Psoas muscle (tissue), 8 donors: ENCODE measurements around the gene HPSE2. TPM values are rescaled to one million over a fixed set of nuclear protein-coding genes. Genes with fewer than 3 reads are reported as not detected.

Source experiments
- ATAC-seq, 4 donors: fragments of 200-7000 bp; cut with Tn5 transposase; one replicate each; pipeline ENCODE4 v1.9.1; 2020; ENCODE audit warnings: moderate library complexity in 3 of 4, mild to moderate bottlenecking in 2 of 4
- DNase-seq, 2 donors: peaks; one replicate each; pipeline ENCODE4 v3.0.0-alpha.2; 2020
- H3K27ac ChIP-seq: fragments of 200-600 bp; one replicate; pipeline ENCODE4 v1.8.0; 2022
- H3K27me3 ChIP-seq, 3 donors: fragments of 200-600 bp in 1 of 3; one replicate each; pipeline versions ENCODE4 v1.6.1 to v1.8.0; 2013 to 2022; ENCODE audit warnings: low read length in 2 of 3, mild to moderate bottlenecking in 2 of 3, moderate library complexity in 1 of 3; ENCODE audit not compliant: insufficient read depth in 3 of 3
- H3K36me3 ChIP-seq, 2 donors: fragments of 200-600 bp in 1 of 2; one replicate each; pipeline versions ENCODE4 v1.6.1 to v1.8.0; 2013 to 2022; ENCODE audit warnings: low read depth in 1 of 2, mild to moderate bottlenecking in 1 of 2, moderate library complexity in 1 of 2; ENCODE audit not compliant: insufficient read depth in 1 of 2
- H3K4me1 ChIP-seq: fragments of 200-600 bp; one replicate; pipeline ENCODE4 v1.8.0; 2022
- H3K4me3 ChIP-seq: fragments of 200-600 bp; one replicate; pipeline ENCODE4 v1.8.0; 2022; ENCODE audit warnings: mild to moderate bottlenecking
- H3K9me3 ChIP-seq: fragments of 200-600 bp; one replicate; pipeline ENCODE4 v1.8.0; 2022
- CTCF ChIP-seq: fragments of 200-600 bp; IDR thresholded peaks from one replicate; pipeline ENCODE4 v1.8.0; 2022; ENCODE audit warnings: antibody characterized with exemption
- WGBS, 3 donors: extraction: QIAGEN DNeasy Blood & Tissue Kit; methylation state at CpG; one replicate each; pipeline versions ENCODE4 v1.1.6 to v1.1.7; 2013; 5-methylcytosine and 5-hydroxymethylcytosine counted together
- intact Hi-C, 2 donors: fragments of 100-400 bp; cut with DNase I; formaldehyde crosslinking; loops; one replicate each; pipeline versions ENCODE4 v1.11.0 to v1.14.2; 2022
- polyA plus RNA-seq, 3 donors: library from polyadenylated mRNA; stranded (reverse); fragments of 200-250 nt; gene quantifications; one replicate each; pipeline ENCODE4 v1.2.3, GENCODE V29; 2013
- total RNA-seq, 4 donors: library from RNA; stranded (reverse); fragmentation: NEBNext Ultra II Directional in 2 of 4; extraction: Animal tissue kit (Norgen Biotek cat#: 25700) in 2 of 4; gene quantifications; one replicate each; pipeline versions ENCODE4 v1.2.1 to v1.2.4, GENCODE V29; 2021 to 2023
- donor health status: healthy with polysubstance abuse.
- donor health status: DM: no; HTN: no; CAD: no; lungs with moderate emphysema.
- donor health status: Bipolar disorder and iron deficiency.
- donor health status: healthy.
- donor health status: DM: yes; HTN: yes; CAD: no.
- donor health status: DM: no; HTN: no; CAD: no.
- donor health status: DM: no; HTN: no; CAD: no.
- donor health status: DM: yes; HTN: yes; CAD: no.

Gene HPSE2
- total and polyA plus RNA-seq, 7 donors = 0.01 to 0.17 (median 0.03) TPM; not detected in 4

GRCh38 chr10:98667081-98667480 is 568.6 kb downstream of the HPSE2 start:
- DNase-seq (no peak), ATAC-seq (no peak)
- TF ChIP-seq CTCF = no peak
- Histone ChIP-seq H3K4me1 (no peaks in the 10 kb centered on the region), H3K4me3 (no peak overlapping the region), H3K9me3 (peaks cover 6% of the 10 kb centered on the region), H3K36me3 (no peaks in the 10 kb centered on the region), H3K27ac (no peak overlapping the region), H3K27me3 (peaks cover 0 to 6% (median 0%) of the 10 kb centered on the region in 3 donors)
- intact Hi-C loops = loop anchor here in 1 of 2 donors (10.0 kb wide), 1 partner anchor 412 kb away; no protein-coding TSS in a partner anchor
- 59 to 75% (median 73%) methylated on average over 1 of the region's 1 CpG for WGBS, 3 donors

- Histone ChIP-seq H3K36me3 (no peaks in the 10 kb centered on the region), H3K27ac (no peak overlapping the region), H3K4me3 (no peak overlapping the region), H3K9me3 (peaks cover 6% of the 10 kb centered on the region), H3K4me1 (no peaks in the 10 kb centered on the region), H3K27me3 (peaks cover 0 to 6% (median 0%) of the 10 kb centered on the region in 3 donors)
- no peak for TF ChIP-seq CTCF
- intact Hi-C loops = loop anchor here in 1 of 2 donors (10.0 kb wide), 1 partner anchor 411 kb away; no protein-coding TSS in a partner anchor
- DNase-seq (no peak), ATAC-seq (no peak)
Observed at GRCh38 chr10:98666276-98666675, 569.4 kb downstream of the HPSE2 start.

GRCh38 chr10:98664329-98665042 is 571.2 kb downstream of the HPSE2 start:
- Histone ChIP-seq H3K4me3 (no peak overlapping the region), H3K27ac (no peak overlapping the region), H3K4me1 (no peaks in the 10 kb centered on the region), H3K27me3 (peaks cover 0 to 6% (median 0%) of the 10 kb centered on the region in 3 donors), H3K36me3 (no peaks in the 10 kb centered on the region), H3K9me3 (peaks cover 6% of the 10 kb centered on the region)
- ATAC-seq (peak in 3 of 4 donors; percentile 59 to 81 (median 70)), DNase-seq (no peak)
- TF ChIP-seq CTCF = peak; percentile 66
- WGBS, 3 donors = 40 to 56% (median 48%) methylated on average over 13 of the region's 13 CpGs
- intact Hi-C loops = loop anchor here (1.0 to 10.0 kb wide), 3 partner anchors 197 to 410 kb away; no protein-coding TSS in a partner anchor

- Histone ChIP-seq H3K36me3 (no peaks in the 10 kb centered on the region), H3K4me1 (no peaks in the 10 kb centered on the region), H3K4me3 (no peak overlapping the region), H3K9me3 (peaks cover 1% of the 10 kb centered on the region), H3K27me3 (peaks cover 0 to 3% (median 0%) of the 10 kb centered on the region in 3 donors), H3K27ac (no peak overlapping the region)
- no peak for TF ChIP-seq CTCF
- intact Hi-C loops = loop anchor here in 1 of 2 donors (10.0 kb wide), 1 partner anchor 405 kb away; no protein-coding TSS in a partner anchor
- DNase-seq (no peak), ATAC-seq (no peak)
Observed at GRCh38 chr10:98659951-98660350, 575.7 kb downstream of the HPSE2 start.
